22Rv1 (cell line): ENCODE measurements around the gene ANXA6.

Source experiments
- ZFX ChIP-seq: fragments of 450-650 bp; IDR thresholded peaks from 2 replicates; pipeline ENCODE4 v1.6.1; 2017; ENCODE audit warnings: antibody characterized with exemption, borderline replicate concordance
- TF ChIP-seq, protein P1 (sequence below): fragments of 450-650 bp; IDR thresholded peaks from 2 replicates; pipeline ENCODE4 v1.5.1; 2017; ENCODE audit warnings: mild to moderate bottlenecking

DNA sequence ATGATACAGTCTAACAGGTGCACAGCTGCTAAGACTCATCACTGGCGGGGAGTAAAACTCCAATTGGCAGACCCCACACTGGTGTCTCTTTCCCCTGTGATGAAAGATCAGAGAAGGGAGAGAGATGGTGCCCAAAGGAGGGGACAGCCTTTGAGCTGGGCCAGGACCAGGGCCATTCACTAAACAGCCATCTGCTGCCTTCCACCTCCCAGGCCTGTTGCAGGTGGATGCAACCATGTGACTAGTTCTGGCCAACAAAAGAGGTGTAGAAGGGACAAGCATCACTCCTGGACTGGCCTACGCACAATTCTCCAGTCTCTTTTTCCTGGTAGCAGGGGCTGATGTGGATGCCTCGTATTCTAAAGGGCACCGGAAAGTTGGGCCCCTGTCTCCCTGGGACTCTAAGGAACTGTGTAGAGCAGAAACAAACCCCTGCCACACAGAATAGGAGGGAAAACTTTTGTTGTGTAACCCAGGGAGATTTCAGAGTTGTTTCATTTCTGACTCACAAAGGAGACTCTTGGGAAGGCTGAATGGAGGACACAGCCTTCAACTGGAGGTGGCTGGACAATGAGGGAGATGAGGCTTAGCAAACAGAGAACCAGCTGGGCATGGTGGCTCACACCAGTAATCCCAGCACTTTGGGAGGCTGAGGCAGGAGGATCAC, 103.7 kb downstream of the ANXA6 start:
- TF ChIP-seq, protein P1, sequence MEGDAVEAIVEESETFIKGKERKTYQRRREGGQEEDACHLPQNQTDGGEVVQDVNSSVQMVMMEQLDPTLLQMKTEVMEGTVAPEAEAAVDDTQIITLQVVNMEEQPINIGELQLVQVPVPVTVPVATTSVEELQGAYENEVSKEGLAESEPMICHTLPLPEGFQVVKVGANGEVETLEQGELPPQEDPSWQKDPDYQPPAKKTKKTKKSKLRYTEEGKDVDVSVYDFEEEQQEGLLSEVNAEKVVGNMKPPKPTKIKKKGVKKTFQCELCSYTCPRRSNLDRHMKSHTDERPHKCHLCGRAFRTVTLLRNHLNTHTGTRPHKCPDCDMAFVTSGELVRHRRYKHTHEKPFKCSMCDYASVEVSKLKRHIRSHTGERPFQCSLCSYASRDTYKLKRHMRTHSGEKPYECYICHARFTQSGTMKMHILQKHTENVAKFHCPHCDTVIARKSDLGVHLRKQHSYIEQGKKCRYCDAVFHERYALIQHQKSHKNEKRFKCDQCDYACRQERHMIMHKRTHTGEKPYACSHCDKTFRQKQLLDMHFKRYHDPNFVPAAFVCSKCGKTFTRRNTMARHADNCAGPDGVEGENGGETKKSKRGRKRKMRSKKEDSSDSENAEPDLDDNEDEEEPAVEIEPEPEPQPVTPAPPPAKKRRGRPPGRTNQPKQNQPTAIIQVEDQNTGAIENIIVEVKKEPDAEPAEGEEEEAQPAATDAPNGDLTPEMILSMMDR: no peak
- TF ChIP-seq ZFX: no peak
